Activated CD8-positive, alpha-beta T cell treated with anti-CD3 and anti-CD28 coated beads for 36 hours (primary cell): Measurements from ENCODE around the gene PPARGC1A. TPM values are rescaled to one million over a fixed set of nuclear protein-coding genes. Genes with fewer than 3 reads are reported as not detected.

Experiments used
- ATAC-seq: fragments of 200-7000 bp; cut with Tn5 transposase; one replicate; pipeline ENCODE4 v1.10.0; 2021; ENCODE audit warnings: mild to moderate bottlenecking, moderate library complexity
- CTCF ChIA-PET: fragments of 350-600 bp; sonication (Branson Sonifier 250); formaldehyde crosslinking; loops from one replicate; lab custom pipeline; 2021; ENCODE audit warnings: antibody characterized with exemption; lab: Charles Lee
- POLR2A ChIA-PET: fragments of 350-600 bp; sonication (Branson Sonifier 250); formaldehyde crosslinking; loops from one replicate; lab custom pipeline; 2021; ENCODE audit warnings: antibody characterized with exemption; lab: Charles Lee
- DNase-seq: peaks from one replicate; pipeline ENCODE4 v3.0.0-alpha.2; 2020
- H3K27ac Mint-ChIP-seq: one replicate; pipeline ENCODE4 v1.8.0; 2021; ENCODE audit warnings: mild to moderate bottlenecking, mixed read lengths
- H3K27me3 Mint-ChIP-seq: one replicate; pipeline ENCODE4 v1.8.0; 2021; ENCODE audit warnings: mixed read lengths
- H3K36me3 Mint-ChIP-seq: one replicate; pipeline ENCODE4 v1.8.0; 2021; ENCODE audit warnings: low read depth, mixed read lengths
- H3K4me1 Mint-ChIP-seq: one replicate; pipeline ENCODE4 v1.8.0; 2021; ENCODE audit warnings: low read depth, mixed read lengths
- H3K4me3 Mint-ChIP-seq: one replicate; pipeline ENCODE4 v1.8.0; 2021; ENCODE audit warnings: mild to moderate bottlenecking, moderate library complexity, mixed read lengths
- H3K9me3 Mint-ChIP-seq: one replicate; pipeline ENCODE4 v1.8.0; 2021; ENCODE audit warnings: mixed read lengths
- CTCF ChIP-seq: fragments of 200-600 bp; IDR thresholded peaks from one replicate; pipeline ENCODE4 v1.8.0; 2022; ENCODE audit warnings: antibody characterized with exemption, mild to moderate bottlenecking
- intact Hi-C: fragments of 100-400 bp; cut with micrococcal nuclease; formaldehyde crosslinking; loops from one replicate; pipeline ENCODE4 v1.10.0; 2022
- total RNA-seq, 2 experiments: library from RNA; stranded (reverse); gene quantifications; one replicate each; pipeline ENCODE4 v1.2.3, GENCODE V29; 2021

Gene PPARGC1A
- total RNA-seq, 2 experiments from 2014 or later, result not detected

- H3K9me3 Mint-ChIP-seq, result peaks cover 2% of the 10 kb centered on the region
- H3K27ac Mint-ChIP-seq, result no peak overlapping the region
- H3K27me3 Mint-ChIP-seq, result no peaks in the 10 kb centered on the region
- CTCF ChIA-PET, result no interaction called here
- H3K4me3 Mint-ChIP-seq, result no peak overlapping the region
- intact Hi-C loops, result no loop called here
- POLR2A ChIA-PET, result no interaction called here
- no peak for ATAC-seq
- H3K36me3 Mint-ChIP-seq, result no peaks in the 10 kb centered on the region
- TF ChIP-seq CTCF, result no peak
- no peak for DNase-seq
- no peaks in the 10 kb centered on the region for H3K4me1 Mint-ChIP-seq
Observed at GRCh38 chr4:23837371-23837770, 52.5 kb downstream of the PPARGC1A start.

GRCh38 chr4:23835774-23836478, 53.9 kb downstream of the PPARGC1A start:
- H3K27me3 Mint-ChIP-seq, result no peaks in the 10 kb centered on the region
- intact Hi-C loops, result no loop called here
- TF ChIP-seq CTCF, result no peak
- H3K4me1 Mint-ChIP-seq, result no peaks in the 10 kb centered on the region
- no peaks in the 10 kb centered on the region for H3K36me3 Mint-ChIP-seq
- peaks cover 2% of the 10 kb centered on the region for H3K9me3 Mint-ChIP-seq
- DNase-seq (no peak), ATAC-seq (no peak)
- no peak overlapping the region for H3K27ac Mint-ChIP-seq
- ChIA-PET CTCF (no interaction called here), POLR2A (no interaction called here)
- no peak overlapping the region for H3K4me3 Mint-ChIP-seq

GRCh38 chr4:23828779-23829178, 61.1 kb downstream of the PPARGC1A start:
- Mint-ChIP-seq H3K4me1 (no peaks in the 10 kb centered on the region), H3K4me3 (no peak overlapping the region), H3K36me3 (no peaks in the 10 kb centered on the region), H3K9me3 (peaks cover 2% of the 10 kb centered on the region), H3K27me3 (no peaks in the 10 kb centered on the region), H3K27ac (no peak overlapping the region)
- intact Hi-C loops, result no loop called here
- no peak for TF ChIP-seq CTCF
- DNase-seq, result no peak
- ChIA-PET CTCF (no interaction called here), POLR2A (interaction anchor here (0.6 kb wide), 1 partner anchor 893 kb away, joined by 4 read pairs; no protein-coding TSS in a partner anchor)
- ATAC-seq, result no peak

GRCh38 chr4:23828020-23828715, 61.7 kb downstream of the PPARGC1A start:
- Mint-ChIP-seq H3K4me1 (no peaks in the 10 kb centered on the region), H3K9me3 (no peaks in the 10 kb centered on the region), H3K4me3 (no peak overlapping the region), H3K36me3 (no peaks in the 10 kb centered on the region), H3K27me3 (no peaks in the 10 kb centered on the region), H3K27ac (no peak overlapping the region)
- ChIA-PET POLR2A (no interaction called here), CTCF (no interaction called here)
- DNase-seq (no peak), ATAC-seq (no peak)
- no peak for TF ChIP-seq CTCF
- intact Hi-C loops, result no loop called here

- no peaks in the 10 kb centered on the region for H3K36me3 Mint-ChIP-seq
- no peak overlapping the region for H3K27ac Mint-ChIP-seq
- H3K27me3 Mint-ChIP-seq, result no peaks in the 10 kb centered on the region
- H3K4me3 Mint-ChIP-seq, result no peak overlapping the region
- no peaks in the 10 kb centered on the region for H3K9me3 Mint-ChIP-seq
- no peaks in the 10 kb centered on the region for H3K4me1 Mint-ChIP-seq
- ATAC-seq (no peak), DNase-seq (no peak)
- ChIA-PET CTCF (no interaction called here), POLR2A (no interaction called here)
- TF ChIP-seq CTCF, result no peak
- intact Hi-C loops, result no loop called here
Observed at GRCh38 chr4:23822181-23822580, 67.7 kb downstream of the PPARGC1A start.
